ENCODE measurements around the gene ZNF600. TPM values are rescaled to one million over a fixed set of nuclear protein-coding genes. Genes with fewer than 3 reads are reported as not detected.
A peak's percentile ranks its signal among the peaks of the same experiment; 100 is the strongest.
"Not testable (repeated sequence)": the region's sequence is repeated elsewhere in the genome, so short reads cannot be mapped to it uniquely, and the experiment has no call there.

Gene ZNF600
- total RNA-seq, 2 experiments from 2014 or later, result 16.9 to 17.5 TPM

GRCh38 chr19:52734893-52735661, 51.5 kb downstream of the ZNF600 start, which contains the start of gene ZNF611:
Gene ZNF611 (minus strand): TSS chr19:52735044. CDS start chr19:52715894, 19,150 bp downstream.
- CTCF ChIA-PET, result no interaction called here
- POLR2A ChIA-PET, result interaction anchor here (1.3 kb wide), 1 partner anchor 97 kb away, joined by 5 read pairs; no protein-coding TSS in a partner anchor
- Mint-ChIP-seq H3K4me1 (peaks cover 24% of the 10 kb centered on the region), H3K9me3 (peaks cover 29% of the 10 kb centered on the region), H3K27ac (peak within 1 kb of the TSS; percentile 86), H3K27me3 (no peaks in the 10 kb centered on the region), H3K36me3 (ENCODE audit: low read depth) (peaks cover 45% of the 10 kb centered on the region), H3K4me3 (peak within 1 kb of the TSS; percentile 88)
- DNase-seq, result peak; percentile 99

- DNase-seq, result peak; percentile 16
Observed at GRCh38 chr19:52734331-52734892, 52.2 kb downstream of the ZNF600 start.

GRCh38 chr19:52726051-52726450, 60.5 kb downstream of the ZNF600 start:
- DNase-seq, CTCF ChIA-PET, POLR2A ChIA-PET, H3K4me3 Mint-ChIP-seq, H3K27ac Mint-ChIP-seq, H3K27me3 Mint-ChIP-seq, H3K4me1 Mint-ChIP-seq: not testable (repeated sequence)
- H3K36me3 Mint-ChIP-seq (ENCODE audit: low read depth), result peaks cover 87% of the 10 kb centered on the region
- peaks cover 27% of the 10 kb centered on the region for H3K9me3 Mint-ChIP-seq

More at GRCh38 chr19:52734331-52734892, 52.2 kb downstream of the ZNF600 start:
- Mint-ChIP-seq H3K4me3 (peak overlapping the region; percentile 88), H3K4me1 (peaks cover 24% of the 10 kb centered on the region), H3K9me3 (peaks cover 25% of the 10 kb centered on the region), H3K36me3 (ENCODE audit: low read depth) (peaks cover 49% of the 10 kb centered on the region), H3K27ac (peak overlapping the region; percentile 86), H3K27me3 (no peaks in the 10 kb centered on the region)
- ChIA-PET CTCF (no interaction called here), POLR2A (no interaction called here)

- CTCF ChIA-PET, result no interaction called here
- no peaks in the 10 kb centered on the region for H3K27me3 Mint-ChIP-seq
- no peak for DNase-seq
- no peak overlapping the region for H3K27ac Mint-ChIP-seq
- H3K4me3 Mint-ChIP-seq, result no peak overlapping the region
- peaks cover 29% of the 10 kb centered on the region for H3K9me3 Mint-ChIP-seq
- POLR2A ChIA-PET, result no interaction called here
- H3K4me1 Mint-ChIP-seq, result no peaks in the 10 kb centered on the region
- peaks cover 87% of the 10 kb centered on the region for H3K36me3 Mint-ChIP-seq (ENCODE audit: low read depth)
Observed at GRCh38 chr19:52725528-52725961, 61.0 kb downstream of the ZNF600 start.

DNA sequence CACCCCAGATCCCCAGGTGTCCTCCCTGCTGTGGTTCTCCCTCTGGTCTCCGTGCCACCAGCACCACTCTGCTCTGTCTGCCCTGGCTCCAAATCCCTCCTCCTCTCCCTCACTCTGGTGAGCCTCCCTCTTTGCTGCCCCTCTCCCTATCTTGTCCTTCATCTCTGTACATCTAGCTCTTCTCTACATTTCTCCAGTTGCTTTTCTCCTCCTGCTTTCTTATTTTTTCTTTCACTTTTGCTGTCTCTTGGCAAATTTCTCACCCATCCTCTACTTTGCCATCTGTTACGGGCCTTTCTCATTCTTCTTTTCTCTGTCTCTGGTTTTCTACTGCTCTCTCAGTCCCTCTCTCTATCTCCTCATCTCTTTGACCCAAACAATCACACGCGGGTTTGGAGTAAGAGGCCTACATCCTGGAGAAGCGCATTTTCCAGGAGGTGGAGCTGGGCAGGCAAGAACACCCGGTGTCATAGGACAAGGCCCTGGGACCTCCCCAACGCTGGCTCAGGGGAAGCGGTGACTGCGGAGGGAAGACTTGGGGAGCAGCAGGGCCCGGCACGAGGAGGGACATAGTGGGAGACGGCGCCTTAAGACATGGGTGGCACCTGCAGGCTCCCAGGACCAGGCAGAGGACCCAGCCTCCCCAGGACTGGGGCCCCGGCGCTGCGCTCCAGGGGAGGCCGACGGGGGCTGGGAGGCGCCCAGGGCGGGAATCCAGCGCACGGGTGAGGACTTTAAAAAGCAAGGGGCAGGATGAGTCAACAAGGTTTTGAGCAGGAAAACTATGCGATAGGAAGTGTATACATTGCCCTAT, 61.7 kb downstream of the ZNF600 start:
- peaks cover 31% of the 10 kb centered on the region for H3K9me3 Mint-ChIP-seq

DNA sequence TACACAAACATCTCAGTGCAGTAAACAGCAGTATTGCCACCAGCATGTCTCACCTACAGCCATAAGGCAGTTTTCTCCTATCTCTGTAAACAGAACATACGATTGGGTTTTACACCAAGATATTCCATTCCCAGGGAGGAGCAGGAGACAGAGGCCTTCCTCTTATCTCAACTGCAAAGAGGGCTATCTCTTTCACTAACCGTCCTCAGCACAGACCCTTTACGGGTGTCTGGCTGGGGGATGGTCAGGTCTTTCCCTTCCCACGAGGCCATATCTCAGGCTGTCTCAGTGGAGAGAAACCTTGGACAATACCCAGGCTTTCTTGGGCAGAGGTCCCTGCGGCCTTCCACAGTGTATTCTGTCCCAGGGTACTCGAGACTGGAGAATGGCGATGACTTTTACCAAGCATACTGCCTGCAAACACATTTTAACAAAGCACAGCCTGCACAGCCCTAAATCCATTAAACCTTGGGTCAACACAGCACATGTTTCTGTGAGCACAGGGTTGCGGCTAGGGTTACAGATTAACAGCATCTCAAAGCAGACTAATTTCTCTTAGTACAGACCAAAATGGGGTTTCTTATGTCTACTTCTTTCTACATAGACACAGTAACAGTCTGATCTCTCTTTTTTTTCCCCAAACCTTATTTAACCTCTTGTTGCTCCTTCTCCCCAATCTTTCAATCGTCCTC, 62.5 kb downstream of the ZNF600 start:
- H3K27me3 Mint-ChIP-seq, H3K27ac Mint-ChIP-seq, POLR2A ChIA-PET, H3K4me3 Mint-ChIP-seq, CTCF ChIA-PET, H3K4me1 Mint-ChIP-seq, DNase-seq: not testable (repeated sequence)
- H3K9me3 Mint-ChIP-seq, result peaks cover 36% of the 10 kb centered on the region
- peaks cover 88% of the 10 kb centered on the region for H3K36me3 Mint-ChIP-seq (ENCODE audit: low read depth)

More for the DNA sequence above, 61.7 kb downstream of the ZNF600 start:
- Mint-ChIP-seq H3K4me3 (no peak overlapping the region), H3K27me3 (no peaks in the 10 kb centered on the region), H3K27ac (no peak overlapping the region), H3K36me3 (ENCODE audit: low read depth) (peaks cover 86% of the 10 kb centered on the region), H3K4me1 (no peaks in the 10 kb centered on the region)
- no peak for DNase-seq
- ChIA-PET POLR2A (no interaction called here), CTCF (no interaction called here)

- POLR2A ChIA-PET, result no interaction called here
Observed at GRCh38 chr19:52722062-52723003, 64.3 kb downstream of the ZNF600 start.

GRCh38 chr19:52720541-52720940, 66.0 kb downstream of the ZNF600 start:
- CTCF ChIA-PET, H3K27me3 Mint-ChIP-seq, H3K4me3 Mint-ChIP-seq, DNase-seq, H3K27ac Mint-ChIP-seq, POLR2A ChIA-PET: not testable (repeated sequence)
- Mint-ChIP-seq H3K4me1 (peaks cover 13% of the 10 kb centered on the region), H3K36me3 (ENCODE audit: low read depth) (peaks cover 81% of the 10 kb centered on the region), H3K9me3 (peaks cover 41% of the 10 kb centered on the region)

More at GRCh38 chr19:52722062-52723003, 64.3 kb downstream of the ZNF600 start:
- no peak overlapping the region for H3K27ac Mint-ChIP-seq
- H3K4me3 Mint-ChIP-seq, result no peak overlapping the region
- H3K27me3 Mint-ChIP-seq, result no peaks in the 10 kb centered on the region
- H3K9me3 Mint-ChIP-seq, result peaks cover 30% of the 10 kb centered on the region
- H3K36me3 Mint-ChIP-seq (ENCODE audit: low read depth), result peaks cover 83% of the 10 kb centered on the region
- CTCF ChIA-PET, result no interaction called here
- DNase-seq, result no peak
- H3K4me1 Mint-ChIP-seq, result no peaks in the 10 kb centered on the region

DNA sequence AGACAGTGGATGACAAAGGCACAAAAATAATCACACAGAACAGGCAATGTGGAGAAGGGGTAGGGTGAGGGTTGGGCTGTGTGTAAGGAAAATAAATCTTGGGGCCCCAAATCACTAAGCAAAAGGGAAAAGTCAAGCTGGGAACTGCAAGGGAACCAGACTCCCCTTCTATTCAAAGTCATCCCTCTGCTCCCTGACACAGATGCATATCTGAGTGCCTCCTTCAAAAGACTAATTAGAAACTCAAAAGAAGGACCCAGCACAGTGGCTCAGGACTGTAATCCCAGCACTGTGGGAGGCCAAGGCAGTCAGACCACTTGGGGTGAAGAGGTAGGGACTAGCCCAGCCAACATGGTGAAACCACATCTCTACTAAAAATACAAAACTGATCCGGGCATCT, 70.1 kb downstream of the ZNF600 start:
- ChIA-PET POLR2A (no interaction called here), CTCF (no interaction called here)
- Mint-ChIP-seq H3K4me3 (no peak overlapping the region), H3K27ac (no peak overlapping the region), H3K36me3 (ENCODE audit: low read depth) (peaks cover 86% of the 10 kb centered on the region), H3K27me3 (no peaks in the 10 kb centered on the region), H3K9me3 (peaks cover 48% of the 10 kb centered on the region), H3K4me1 (peaks cover 17% of the 10 kb centered on the region)
- no peak for DNase-seq

DNA sequence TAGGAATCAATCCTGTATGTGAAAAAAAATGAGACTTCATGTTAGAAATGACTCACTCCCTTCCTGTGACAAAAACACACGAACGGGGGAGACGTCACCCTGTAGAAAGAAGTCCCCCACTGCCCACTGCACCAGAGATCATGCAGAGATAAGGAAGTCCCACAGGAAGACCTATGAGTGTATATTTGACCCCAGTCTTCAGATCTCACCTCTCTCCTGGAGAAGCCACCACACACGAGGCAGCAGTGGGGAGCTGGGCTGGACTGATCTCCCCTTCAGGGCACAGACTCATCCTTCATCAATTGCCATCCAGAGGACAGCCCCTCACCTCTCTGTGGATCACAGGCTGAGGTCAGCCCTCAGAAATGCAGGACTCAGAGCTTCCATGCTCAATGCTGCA, 70.7 kb downstream of the ZNF600 start:
- CTCF ChIA-PET, POLR2A ChIA-PET, H3K4me3 Mint-ChIP-seq, H3K27me3 Mint-ChIP-seq: not testable (repeated sequence)
- Mint-ChIP-seq H3K9me3 (peaks cover 47% of the 10 kb centered on the region), H3K4me1 (peaks cover 17% of the 10 kb centered on the region), H3K27ac (peak overlapping the region; percentile 67), H3K36me3 (ENCODE audit: low read depth) (peaks cover 85% of the 10 kb centered on the region)
- DNase-seq, result peak; percentile 21

DNA sequence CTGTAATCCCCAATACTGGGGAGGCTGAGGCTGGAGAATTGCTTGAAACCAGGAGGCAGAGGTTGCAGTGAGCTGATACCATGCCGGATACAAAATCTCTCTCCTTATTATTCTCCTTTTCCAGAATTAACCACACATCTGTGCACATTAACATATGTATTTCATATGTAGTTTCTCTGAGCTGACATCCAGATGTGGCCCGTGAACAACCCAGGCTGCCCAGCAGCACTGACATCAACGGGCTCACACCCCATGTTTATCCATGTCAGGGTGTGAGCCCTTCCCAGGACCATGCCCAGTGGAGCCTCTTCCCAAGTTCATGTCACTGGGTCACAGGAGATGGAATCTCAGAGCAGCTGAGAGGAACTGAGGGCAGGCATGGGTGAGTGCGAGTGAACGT, 71.3 kb downstream of the ZNF600 start:
- H3K4me3 Mint-ChIP-seq, result not testable (repeated sequence)

More for the DNA sequence above, 71.3 kb downstream of the ZNF600 start:
- H3K36me3 Mint-ChIP-seq (ENCODE audit: low read depth), result peaks cover 87% of the 10 kb centered on the region
- CTCF ChIA-PET, POLR2A ChIA-PET, DNase-seq, H3K27me3 Mint-ChIP-seq: not testable (repeated sequence)
- H3K4me1 Mint-ChIP-seq, result peaks cover 17% of the 10 kb centered on the region
- H3K27ac Mint-ChIP-seq, result peak overlapping the region; percentile 67
- H3K9me3 Mint-ChIP-seq, result peaks cover 51% of the 10 kb centered on the region
